Fibroblast of mammary gland (primary cell): ENCODE results near the gene GSTM3.
"Not testable (repeated sequence)": the region's sequence is repeated elsewhere in the genome, so short reads cannot be mapped to it uniquely, and the experiment has no call there.

Experiments used
- DNase-seq: peaks from one replicate; pipeline ENCODE4 v3.0.0-alpha.2; 2010; ENCODE audit warnings: low read depth
- H3K4me3 ChIP-seq: 2 replicates; pipeline ENCODE4 v1.5.1; 2011; ENCODE audit warnings: low read depth, mild to moderate bottlenecking, low read length, moderate library complexity; ENCODE audit not compliant: control insufficient read depth
- CTCF ChIP-seq: conservative IDR thresholded peaks from 2 replicates; pipeline ENCODE4 v1.5.1; 2011; ENCODE audit warnings: low read depth, low read length, inconsistent platforms; ENCODE audit not compliant: control insufficient read depth, insufficient read depth

GSTM3 gene

DNA sequence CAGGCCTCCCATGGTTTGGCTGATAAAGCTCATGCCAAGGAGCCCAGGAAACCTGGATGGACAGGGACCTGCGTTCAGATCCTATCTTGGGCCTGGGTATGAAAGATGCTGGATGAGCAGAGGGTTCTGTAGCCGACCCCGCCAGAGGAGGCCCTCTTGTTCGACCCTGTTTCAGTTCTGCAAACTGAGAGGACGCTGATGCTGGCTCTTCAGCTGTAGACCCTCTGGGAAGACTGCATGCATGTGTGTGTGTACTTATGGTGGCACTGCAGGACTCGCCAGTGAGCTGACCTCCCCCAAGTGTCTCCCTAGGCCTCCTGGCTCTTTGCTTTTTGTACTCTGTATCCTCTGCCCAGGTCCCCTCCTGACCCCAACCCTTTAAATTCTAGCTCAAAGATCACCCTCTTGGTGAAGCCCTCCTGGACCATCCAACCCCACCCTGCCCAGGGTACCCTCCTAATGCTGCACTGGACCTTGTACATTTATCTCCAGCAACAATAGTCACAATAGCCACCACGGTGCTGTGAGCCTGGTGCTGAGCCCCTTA lies 21.3 kb upstream of the GSTM3 start:
- DNase-seq = no peak
- no peak overlapping the region for H3K4me3 ChIP-seq
- TF ChIP-seq CTCF = no peak

- DNase-seq = no peak
- TF ChIP-seq CTCF = no peak
- no peak overlapping the region for H3K4me3 ChIP-seq
Observed at GRCh38 chr1:109761227-109762038, 20.6 kb upstream of the GSTM3 start.

DNA sequence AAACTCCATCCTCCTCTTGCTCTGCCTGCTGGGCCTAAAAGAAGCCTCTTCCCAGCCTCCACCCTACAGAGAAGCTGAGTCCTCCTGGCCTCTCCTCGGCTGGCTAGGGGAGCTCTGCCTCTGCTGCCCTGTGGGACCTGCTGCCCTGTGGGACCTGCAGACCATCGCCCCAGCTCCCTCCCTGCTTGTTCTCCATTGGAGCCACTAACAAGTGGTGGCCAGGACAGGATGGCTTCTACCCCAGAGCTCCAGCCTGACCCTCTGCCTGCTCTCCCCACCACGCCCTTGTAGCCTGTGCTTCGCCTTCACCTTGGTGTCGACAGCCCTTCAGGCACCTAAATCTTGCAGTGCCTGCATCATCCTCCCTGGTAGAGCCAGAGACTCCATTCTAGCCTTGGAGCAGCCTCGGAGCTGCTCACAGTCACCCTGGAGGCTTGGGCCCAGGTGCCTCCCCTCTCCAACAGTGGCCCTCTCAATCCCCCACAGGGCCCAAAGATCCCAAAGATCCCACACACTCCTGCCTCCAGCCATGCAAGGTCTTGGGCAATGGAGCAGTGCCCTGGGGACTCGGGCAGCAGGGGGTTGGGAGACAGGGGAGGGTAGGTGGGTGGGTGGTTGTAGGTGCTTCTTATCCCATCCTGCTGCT lies 19.9 kb upstream of the GSTM3 start:
- H3K4me3 ChIP-seq = no peak overlapping the region
- no peak for DNase-seq
- TF ChIP-seq CTCF = no peak

DNA sequence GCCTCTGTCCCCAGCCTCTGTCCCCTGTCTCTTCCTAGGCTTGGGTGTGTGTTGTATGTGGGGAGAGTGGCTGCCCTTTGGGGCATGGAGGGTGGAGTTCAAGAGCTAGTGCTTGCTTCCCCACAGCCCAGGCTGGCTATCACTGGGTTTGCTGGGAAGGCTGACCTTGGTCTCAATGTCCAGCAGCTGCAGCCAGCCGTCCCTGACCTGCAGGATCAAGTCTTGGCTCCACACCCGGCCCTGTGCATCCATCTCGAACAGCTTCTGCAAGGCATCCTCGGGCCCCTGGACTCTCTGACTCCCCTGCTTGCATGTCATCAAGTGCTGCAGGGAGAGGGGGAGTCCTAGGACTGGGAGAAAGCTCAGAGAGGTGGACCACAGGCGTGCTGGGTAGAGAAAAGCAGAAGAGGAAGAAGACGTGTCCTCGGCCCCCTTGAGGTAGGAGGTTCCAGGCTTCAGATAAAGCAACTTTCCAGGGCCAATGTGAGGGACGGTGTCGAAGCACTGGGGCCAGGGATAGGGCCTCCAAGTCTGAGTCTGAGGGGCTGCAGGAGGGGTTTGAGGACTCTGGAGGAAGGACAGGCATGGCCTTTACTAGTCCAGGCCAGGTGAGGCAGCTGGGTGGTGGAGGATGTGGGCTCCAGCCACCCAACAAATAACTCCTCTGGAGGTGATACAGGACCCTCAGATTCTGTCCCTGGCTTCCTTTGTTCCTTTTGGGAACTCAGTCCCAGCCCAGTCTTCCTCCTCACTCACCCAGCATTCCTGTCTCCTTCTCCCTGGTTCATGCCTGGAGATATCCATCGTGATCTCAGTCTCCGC lies 18.9 kb upstream of the GSTM3 start:
- no peak overlapping the region for H3K4me3 ChIP-seq
- TF ChIP-seq CTCF = no peak
- no peak for DNase-seq

GRCh38 chr1:109757936-109758786 lies 17.3 kb upstream of the GSTM3 start:
- no peak for DNase-seq
- no peak overlapping the region for H3K4me3 ChIP-seq
- no peak for TF ChIP-seq CTCF

GRCh38 chr1:109756848-109757521 lies 16.1 kb upstream of the GSTM3 start:
- H3K4me3 ChIP-seq = no peak overlapping the region
- no peak for TF ChIP-seq CTCF
- no peak for DNase-seq

GRCh38 chr1:109756325-109756724 lies 15.5 kb upstream of the GSTM3 start:
- not testable (repeated sequence) for H3K4me3 ChIP-seq, DNase-seq
